Kidney epithelial cell (primary cell): ENCODE measurements around the gene SPATA9. TPM values are rescaled to one million over a fixed set of nuclear protein-coding genes. Genes with fewer than 3 reads are reported as not detected.

Source experiments
- DNase-seq: peaks from one replicate; pipeline ENCODE4 v3.0.0-alpha.2; 2010; ENCODE audit warnings: low read depth
- H3K27me3 ChIP-seq: 2 replicates; pipeline ENCODE4 v1.6.0; 2011; ENCODE audit warnings: low read length; ENCODE audit not compliant: control insufficient read depth, insufficient read depth
- H3K36me3 ChIP-seq: 2 replicates; pipeline ENCODE4 v1.5.1; 2011; ENCODE audit warnings: low read length; ENCODE audit not compliant: control insufficient read depth, insufficient read depth
- H3K4me3 ChIP-seq: 2 replicates; pipeline ENCODE4 v1.5.1; 2011; ENCODE audit warnings: low read depth, mild to moderate bottlenecking, control low read depth, low read length
- total RNA-seq: library from RNA; depleted of rRNA; stranded (reverse); fragments of >200 nt; gene quantifications from 2 replicates; pipeline ENCODE4 v1.2.3, GENCODE V29; 2015
- TF ChIP-seq, protein P1 (sequence below): IDR thresholded peaks from 2 replicates; pipeline ENCODE4 v1.5.1; 2011; ENCODE audit warnings: mild to moderate bottlenecking, moderate library complexity, low read length, control low read depth, inconsistent platforms; ENCODE audit not compliant: insufficient read depth, poor library complexity, severe bottlenecking

SPATA9 gene
- total RNA-seq, 1 donor from 2014 or later = not detected

GRCh38 chr5:95631255-95631958 lies 51.4 kb downstream of the SPATA9 start:
- H3K36me3 ChIP-seq = no peaks in the 10 kb centered on the region
- no peak overlapping the region for H3K4me3 ChIP-seq
- peak; percentile 37 for DNase-seq
- H3K27me3 ChIP-seq = no peaks in the 10 kb centered on the region
- TF ChIP-seq, protein P1, sequence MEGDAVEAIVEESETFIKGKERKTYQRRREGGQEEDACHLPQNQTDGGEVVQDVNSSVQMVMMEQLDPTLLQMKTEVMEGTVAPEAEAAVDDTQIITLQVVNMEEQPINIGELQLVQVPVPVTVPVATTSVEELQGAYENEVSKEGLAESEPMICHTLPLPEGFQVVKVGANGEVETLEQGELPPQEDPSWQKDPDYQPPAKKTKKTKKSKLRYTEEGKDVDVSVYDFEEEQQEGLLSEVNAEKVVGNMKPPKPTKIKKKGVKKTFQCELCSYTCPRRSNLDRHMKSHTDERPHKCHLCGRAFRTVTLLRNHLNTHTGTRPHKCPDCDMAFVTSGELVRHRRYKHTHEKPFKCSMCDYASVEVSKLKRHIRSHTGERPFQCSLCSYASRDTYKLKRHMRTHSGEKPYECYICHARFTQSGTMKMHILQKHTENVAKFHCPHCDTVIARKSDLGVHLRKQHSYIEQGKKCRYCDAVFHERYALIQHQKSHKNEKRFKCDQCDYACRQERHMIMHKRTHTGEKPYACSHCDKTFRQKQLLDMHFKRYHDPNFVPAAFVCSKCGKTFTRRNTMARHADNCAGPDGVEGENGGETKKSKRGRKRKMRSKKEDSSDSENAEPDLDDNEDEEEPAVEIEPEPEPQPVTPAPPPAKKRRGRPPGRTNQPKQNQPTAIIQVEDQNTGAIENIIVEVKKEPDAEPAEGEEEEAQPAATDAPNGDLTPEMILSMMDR = no peak

DNA sequence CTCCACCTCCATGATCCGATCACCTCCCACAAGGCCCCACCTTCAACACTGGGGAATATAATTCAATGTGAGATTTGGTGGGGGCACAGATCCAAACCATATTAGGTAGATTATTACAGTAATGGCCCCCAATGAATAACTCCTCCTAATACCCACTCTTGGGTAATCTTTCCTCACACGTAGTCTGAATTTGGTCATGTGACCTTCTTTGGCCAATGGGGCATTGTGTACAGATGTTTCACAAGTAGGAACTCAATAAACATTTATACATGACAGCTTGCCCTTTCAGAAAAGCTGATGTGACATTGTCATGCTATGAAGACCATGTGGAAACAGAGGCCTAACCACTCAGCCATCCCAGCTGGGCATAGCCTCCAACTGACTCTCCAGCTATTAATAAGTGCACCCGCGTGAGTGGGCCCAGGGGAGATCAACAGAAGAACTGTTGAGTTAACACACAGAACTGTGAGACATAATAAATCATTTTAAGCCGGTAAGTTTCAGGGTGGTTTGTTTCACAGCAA lies 52.3 kb downstream of the SPATA9 start:
- Histone ChIP-seq H3K36me3 (no peaks in the 10 kb centered on the region), H3K4me3 (no peak overlapping the region), H3K27me3 (no peaks in the 10 kb centered on the region)
- DNase-seq = no peak
- TF ChIP-seq, protein P1 = no peak

- TF ChIP-seq, protein P1 = no peak
- Histone ChIP-seq H3K4me3 (no peak overlapping the region), H3K27me3 (no peaks in the 10 kb centered on the region), H3K36me3 (no peaks in the 10 kb centered on the region)
- no peak for DNase-seq
These were observed 53.9 kb downstream of the SPATA9 start for GRCh38 chr5:95628933-95629332.

DNA sequence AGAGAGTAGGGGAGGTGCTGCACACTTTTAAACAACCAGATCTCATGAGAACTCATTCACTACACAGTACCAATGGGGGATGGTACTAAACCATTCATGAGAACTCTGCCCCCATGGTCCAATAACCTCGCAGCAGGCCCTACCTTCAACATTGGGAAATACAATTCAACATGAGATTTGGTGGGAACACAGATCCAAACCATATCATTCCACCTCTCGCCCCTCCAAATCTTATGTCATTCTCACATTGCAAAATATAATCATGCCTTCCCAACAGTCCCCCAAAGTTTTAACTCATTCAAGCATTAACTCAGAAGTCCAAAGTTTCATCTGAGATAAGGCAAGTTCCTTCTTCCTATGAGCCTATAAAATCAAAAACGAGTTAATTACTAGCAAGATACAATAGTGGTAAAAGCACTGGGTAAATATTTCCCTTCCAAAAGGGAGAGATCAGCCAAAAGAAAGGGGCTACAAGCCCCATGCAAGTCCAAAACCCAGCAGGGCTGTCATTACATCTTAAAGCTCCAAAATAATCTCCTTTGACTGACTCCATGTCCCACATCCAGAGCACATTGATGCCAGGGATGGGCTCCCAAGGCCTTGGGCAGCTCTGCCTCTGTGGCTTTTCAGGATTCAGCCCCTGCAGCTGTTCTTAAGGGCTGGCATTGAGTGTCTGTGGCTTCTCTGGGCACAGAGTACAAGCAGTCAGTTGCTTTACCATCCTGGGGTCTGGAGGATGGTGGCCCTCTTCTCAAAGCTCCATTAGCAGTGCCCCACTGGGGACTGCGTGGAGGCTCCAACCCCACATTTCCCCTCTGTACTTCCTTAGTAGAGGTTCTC lies 54.6 kb downstream of the SPATA9 start:
- DNase-seq = no peak
- Histone ChIP-seq H3K27me3 (no peaks in the 10 kb centered on the region), H3K36me3 (no peaks in the 10 kb centered on the region), H3K4me3 (no peak overlapping the region)
- TF ChIP-seq, protein P1 = no peak

DNA sequence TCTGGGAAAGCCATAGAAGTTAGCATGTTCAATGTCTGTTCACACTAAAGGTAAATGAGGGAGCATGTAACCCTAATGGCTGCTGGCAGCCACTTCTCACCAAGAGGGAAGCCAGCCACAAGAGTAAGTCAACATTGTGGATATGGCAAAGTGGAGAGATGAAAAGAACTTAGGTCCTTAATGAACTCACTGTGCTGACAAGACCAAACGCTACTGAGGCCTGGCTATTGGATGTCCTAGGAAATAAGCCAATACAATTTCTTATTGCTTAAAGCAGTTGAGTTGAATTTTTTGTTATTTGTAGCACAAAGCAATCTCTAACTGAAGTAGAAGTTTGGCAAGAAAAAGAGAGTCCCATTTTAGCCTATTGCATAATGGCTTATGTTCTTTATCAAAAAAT lies 56.1 kb downstream of the SPATA9 start:
- DNase-seq = no peak
- Histone ChIP-seq H3K36me3 (no peaks in the 10 kb centered on the region), H3K27me3 (no peaks in the 10 kb centered on the region), H3K4me3 (no peak overlapping the region)
- TF ChIP-seq, protein P1 = no peak
